CD4-positive, alpha-beta T cell treated with Interleukin-21 for 1 hour (primary cell): ENCODE data around the gene CDH23.
A peak's percentile ranks its signal among the peaks of the same experiment; 100 is the strongest.

ENCODE experiments used
- DNase-seq: peaks from one replicate; pipeline ENCODE4 v3.0.0-alpha.2; 2020

Gene CDH23

DNA sequence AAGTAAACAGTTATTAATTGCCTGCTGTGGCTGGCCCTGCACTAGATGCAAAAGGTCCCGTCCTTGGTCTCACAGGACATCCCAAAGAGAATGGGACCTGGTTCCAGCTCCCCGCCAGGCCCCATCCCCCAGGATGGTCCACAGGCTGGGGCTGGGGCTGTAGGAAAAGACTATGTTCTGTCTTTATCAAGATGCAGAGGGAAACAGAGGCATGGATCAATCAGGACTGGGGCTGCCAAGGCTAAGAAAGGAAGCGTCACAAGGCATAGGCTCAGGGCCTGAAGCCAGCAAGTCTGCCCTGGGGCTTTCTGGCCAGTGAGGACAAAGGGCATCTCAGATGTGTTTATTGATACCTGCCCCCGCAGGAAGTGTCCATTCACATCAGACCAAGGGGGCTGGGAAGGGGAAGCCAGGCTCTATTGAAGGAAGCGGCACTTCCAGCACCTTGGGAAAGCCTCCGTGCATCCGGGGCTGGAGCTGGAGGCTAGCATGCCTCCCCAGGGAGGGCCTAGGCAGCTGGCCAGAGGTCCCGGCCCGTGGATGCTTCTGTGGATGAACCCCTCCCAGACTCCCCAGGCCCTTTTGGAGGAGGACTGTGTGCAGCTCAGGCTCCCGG is 370.8 kb downstream of the CDH23 start:
- DNase-seq, result no peak

DNA sequence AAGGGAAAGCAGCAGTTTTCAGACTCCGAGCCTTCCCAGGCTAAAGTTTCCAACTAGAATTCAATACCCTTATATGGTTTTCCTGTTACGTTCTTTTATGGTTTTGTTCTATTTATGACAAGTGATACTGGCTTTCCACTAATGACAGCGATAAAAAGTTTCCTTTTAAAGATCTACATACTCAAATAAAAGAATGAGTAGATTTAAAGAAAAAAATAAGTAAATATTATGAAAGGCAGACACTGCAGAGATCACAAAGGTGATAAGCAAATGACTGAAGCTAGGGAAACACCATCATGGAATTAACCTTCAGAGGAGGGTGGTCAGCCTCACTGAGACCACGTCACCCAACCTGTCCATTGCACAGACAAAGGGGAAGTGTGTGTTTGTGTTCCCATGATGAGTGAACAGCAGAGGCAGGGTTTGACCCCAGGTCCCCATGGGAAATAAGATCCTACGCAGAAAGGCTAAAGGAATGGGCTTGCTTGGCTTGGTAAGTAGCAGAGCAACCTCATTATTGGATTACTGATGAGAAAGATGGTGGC is 372.6 kb downstream of the CDH23 start:
- peak; percentile 57 for DNase-seq

DNA sequence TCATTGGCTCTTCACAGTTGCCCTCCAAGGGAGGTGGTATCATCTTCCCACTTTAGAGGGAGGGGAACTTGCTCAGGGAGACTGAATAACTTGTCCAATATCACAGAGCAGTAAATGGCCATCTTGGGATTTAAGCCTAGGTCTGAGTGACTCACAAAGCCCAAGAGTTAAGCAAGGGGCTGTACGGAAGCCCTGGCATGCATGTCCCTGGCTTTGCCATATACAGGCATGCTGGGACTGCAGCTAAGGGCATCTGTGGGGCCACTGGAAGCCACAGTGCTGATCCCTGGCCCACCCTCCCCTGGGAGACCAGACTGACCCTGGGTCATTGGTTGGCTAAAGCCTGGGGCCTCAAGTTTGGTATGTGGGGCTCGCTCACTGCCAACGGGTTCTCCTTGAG is 373.5 kb downstream of the CDH23 start:
- DNase-seq, result no peak

DNA sequence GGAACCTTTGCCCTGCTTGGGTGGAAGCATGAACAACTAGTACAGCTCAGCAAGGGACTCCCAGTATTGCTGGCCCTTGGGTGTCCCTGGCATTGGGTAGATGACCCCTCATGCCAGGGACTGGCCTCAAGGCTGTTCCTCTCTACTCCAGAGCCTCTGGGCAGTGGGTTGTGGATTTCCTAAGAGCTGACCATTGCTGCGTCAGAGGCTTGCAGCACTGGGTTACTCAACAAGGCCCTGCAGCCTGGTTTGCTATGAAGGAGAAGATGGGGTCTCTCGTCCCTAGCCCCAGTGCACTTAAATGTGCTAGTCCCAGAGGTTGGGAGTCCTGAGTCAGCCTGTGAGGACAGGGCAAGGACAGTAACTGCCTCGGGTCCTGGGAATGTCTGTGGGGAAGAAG is 374.1 kb downstream of the CDH23 start:
- no peak for DNase-seq

DNA sequence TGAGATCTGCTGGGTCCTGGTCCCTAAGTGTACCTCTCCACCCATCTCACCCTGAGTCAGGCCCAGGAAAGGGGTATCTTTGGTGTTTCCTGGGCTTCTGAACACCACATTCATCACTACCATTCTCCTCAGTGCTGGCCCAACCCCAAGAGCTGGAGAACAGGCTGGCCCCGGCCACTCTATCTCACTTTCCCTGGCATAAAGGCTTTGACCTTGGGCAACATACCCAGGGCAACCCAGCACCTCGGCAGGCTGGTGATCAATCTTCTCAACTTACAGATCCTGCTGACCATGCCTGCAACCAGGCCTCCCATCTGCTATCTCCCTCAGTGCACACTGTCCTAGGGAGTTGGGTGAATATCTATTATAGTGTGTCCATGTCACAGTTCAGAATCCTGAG is 374.5 kb downstream of the CDH23 start:
- no peak for DNase-seq

DNA sequence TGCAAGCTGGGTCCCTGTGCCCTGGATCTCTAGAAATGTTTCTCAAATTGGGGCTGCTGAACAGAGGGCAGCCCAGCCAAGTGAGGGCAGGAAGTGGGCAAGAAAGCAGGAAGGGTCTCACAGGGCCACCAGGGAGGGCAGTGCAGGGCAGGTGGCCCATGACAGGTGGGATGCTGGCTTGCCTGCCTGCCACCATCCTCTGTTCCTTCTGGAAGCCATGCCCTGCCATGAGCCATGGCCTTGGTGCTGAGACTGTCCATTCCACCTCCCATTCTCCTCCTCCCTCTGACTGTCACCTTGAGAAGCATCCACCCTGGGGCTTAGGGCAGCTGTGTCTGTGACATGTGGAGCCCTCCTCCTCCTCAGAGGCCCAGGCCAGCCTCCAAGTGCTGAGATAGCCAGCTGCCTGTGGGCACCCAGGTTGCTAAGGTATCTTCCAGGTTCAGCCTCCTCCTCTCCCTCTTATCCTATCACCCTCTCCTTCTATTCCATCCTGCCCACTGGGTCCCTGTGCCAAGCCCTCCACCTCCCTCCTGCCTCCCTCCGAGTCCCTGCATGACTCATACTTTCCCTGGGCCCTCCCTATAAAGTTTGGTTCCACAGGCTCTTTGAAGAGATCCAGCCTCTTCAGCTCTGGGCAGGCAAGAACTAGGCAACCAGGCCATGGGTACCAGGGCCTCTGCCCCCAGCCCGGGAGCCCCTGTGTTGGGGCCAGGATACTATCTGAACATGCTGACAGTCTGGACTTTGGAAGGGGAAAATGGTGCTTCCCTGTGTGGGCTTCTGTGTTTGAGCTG is 375.3 kb downstream of the CDH23 start:
- DNase-seq, result peak; percentile 42

DNA sequence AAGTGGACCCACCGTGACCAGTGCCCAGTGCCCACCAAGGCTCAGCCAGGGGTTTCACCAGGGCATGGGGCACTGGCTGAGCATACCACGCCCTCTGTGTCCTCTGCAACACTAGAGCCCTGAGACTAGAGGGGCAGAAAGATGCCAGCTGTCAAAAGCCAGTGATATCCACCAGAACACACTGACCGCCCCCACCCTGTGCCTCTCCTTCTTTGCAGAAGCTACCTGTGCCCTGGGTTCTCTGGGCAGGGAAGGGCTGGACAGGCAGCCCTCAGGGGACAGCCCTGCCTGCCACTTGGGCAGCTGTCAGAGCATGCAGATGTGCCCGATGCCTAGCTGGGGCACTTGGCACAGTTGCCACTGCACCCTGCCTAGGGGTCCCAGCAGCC is 376.1 kb downstream of the CDH23 start:
- no peak for DNase-seq

DNA sequence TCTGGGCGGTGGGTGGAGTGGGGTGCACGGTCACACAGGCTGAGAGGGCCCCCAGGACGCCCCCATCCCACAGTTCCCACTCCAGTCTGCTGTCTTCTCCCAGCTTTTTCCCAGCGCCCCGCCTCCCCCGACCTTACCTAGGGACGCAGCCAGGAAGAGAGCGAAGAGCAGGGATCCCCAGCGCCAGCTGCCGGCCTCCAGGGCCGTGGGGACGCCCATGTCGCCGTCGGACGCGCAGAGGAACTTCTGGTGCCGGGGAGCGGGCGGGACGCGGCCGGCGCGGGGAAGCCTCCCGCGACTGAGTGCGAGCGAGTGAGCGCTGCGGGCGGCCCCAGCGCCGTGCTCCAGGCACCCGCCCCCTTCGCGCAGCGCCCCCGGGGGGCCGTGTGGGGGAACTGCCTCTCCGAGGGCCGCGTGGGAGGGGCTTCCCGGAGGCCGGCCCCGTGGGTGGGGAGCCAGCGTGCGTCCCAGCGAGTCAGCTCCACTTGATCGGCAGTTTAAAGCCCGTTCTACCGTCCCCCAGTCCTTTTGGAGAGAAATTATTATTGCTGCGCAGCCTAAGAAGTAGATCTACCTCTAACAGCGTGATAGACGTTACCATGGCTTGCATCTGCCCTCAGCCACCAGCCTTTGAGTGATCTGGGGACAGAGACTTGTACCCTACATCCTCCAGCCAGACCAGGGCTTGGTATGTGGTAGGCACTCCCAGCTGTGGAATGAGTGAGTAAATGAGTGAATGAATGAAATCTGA is 376.7 kb downstream of the CDH23 start, which contains the start of gene VSIR:
TSS of gene VSIR (minus strand) at position 300 of the 751 bp plus-strand sequence. CDS start at position 219, 81 bp downstream.
- DNase-seq, result peak; percentile 95

DNA sequence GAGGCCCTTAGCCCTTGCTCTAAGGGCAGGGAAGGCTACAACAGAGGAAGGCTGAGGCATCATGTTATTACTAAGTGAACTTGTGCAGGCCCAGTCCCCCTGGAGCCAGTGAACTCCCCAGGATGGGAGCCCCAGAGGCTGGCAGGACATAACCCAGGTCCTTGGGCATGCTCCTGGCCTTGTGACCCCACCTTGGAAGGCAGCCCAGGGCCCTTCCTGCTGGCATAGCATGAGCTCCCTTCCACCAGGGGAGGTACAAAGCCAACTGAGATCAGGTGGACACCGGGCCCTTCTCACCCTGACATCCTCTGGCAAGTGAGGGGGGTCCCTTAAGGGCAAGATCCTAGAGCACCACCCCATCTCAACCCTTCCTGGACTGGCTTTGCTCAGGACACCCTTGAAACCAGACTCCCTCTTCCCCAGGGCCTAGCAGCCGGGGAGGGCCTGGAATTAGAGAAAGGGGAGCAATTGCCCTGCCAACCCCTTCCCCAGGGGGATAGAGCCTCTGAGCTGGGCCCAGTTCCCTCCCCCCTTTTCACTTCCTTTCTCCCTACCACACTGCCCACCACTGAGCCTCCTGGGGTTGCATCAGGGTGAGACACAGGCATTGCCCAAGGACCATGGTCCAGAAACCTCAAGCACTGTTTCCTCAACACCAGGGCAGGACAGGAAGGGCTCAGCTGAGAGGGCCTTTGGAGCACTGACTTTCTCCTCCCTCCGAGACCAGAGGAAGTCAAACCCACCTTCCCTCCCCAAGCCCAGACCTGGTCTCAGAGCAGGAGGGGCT is 378.4 kb downstream of the CDH23 start:
- no peak for DNase-seq

DNA sequence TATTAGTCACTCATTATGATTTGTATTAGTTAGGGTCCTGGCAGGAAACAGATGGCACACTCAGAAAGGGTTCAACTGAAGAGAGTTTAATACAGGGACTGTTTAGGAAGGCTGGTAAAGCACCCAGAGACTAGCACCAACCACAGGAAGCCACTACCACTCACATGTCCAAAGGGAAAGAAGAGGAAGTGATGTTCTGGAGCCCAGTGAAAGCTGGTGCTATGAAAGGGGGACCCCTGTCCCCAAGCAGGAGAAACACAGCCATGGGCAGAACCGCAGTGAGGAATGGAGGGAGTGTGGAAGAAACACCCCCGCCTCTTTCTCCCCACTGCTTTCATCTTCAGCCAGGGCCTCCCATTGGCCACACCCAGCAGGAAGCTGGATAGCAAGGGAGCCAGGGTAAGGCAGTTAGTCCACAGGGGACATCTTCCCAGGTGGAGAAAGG is 379.8 kb downstream of the CDH23 start:
- no peak for DNase-seq

DNA sequence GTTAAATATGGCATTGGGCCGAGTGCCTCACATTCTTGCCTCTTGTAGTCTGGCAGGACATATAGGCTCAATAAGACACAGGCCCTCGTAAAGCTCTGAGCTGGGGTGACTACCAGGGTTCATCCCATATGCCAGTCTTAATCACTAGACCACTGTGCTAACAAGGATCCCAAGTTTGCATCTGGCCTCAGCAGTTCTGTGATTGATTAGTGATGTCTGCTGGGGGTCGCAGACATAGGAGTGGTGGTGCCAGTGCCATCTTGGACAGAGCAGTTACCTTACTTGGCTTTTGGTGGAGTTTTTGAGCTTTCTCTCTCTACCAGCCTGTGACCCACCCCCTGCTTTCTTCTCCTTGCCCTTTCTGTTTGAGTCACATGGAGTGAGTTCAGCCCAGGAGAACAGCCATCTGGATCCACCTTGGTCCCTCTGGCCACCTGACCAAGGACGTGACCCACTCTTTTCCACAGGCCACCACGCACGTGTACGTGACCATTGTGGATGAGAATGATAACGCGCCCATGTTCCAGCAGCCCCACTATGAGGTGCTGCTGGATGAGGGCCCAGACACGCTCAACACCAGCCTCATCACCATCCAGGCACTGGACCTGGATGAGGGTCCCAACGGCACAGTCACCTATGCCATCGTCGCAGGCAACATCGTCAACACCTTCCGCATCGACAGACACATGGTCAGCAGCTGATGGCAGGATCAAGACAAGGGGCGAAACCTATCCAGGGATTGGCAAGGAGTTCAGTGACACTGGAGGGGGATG is 380.7 kb downstream of the CDH23 start:
- DNase-seq, result no peak

DNA sequence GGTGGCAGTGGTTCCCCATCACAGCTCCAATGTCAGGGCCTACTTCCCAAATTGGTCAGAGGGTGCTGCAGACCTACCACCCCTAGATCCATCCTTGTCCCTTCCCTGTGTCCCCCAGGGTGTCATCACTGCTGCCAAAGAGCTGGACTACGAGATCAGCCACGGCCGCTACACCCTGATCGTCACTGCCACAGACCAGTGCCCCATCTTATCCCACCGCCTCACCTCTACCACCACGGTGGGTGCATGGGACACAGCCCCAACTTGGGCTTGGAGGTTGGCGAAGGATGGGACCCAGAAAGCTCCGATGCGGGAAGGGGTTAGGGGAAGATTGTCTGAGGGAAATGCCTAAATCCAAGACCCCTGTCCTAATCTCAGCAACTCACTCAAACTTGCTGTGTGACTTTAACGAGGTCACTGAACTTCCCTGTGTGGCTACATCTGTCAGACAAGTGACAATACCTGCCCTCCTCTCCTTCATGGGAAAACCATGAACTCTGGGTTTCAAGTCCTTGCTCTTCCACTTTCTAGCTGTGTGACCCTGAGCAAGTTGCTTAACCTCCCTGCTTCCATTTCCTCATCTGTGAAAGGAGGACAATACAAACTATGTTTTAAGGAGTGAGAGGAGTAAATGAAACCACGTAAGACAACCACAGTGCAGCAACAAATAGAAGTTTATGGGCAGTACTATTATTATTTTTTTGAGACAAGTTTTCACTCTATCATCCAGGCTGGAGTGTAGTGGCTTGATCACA is 381.5 kb downstream of the CDH23 start:
- DNase-seq, result no peak

DNA sequence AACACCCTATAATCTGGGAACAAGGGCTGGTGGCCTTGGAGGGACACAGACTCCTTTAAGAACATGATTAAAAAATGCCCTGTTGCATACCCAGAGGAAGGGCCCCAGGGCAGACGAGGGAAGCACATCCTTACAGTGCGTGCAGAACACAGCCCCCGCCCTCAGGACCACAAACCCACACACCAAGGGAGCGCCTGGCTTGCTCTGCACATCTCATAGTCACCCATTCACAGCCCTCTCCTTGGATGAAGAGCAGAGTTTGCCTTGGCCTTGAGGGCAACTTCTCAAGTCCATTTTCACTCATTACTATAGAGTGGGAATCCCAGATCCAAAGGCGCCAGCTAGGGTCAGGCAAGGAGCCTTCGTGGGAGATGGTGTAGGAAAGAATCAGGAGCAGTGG is 382.9 kb downstream of the CDH23 start:
- no peak for DNase-seq

DNA sequence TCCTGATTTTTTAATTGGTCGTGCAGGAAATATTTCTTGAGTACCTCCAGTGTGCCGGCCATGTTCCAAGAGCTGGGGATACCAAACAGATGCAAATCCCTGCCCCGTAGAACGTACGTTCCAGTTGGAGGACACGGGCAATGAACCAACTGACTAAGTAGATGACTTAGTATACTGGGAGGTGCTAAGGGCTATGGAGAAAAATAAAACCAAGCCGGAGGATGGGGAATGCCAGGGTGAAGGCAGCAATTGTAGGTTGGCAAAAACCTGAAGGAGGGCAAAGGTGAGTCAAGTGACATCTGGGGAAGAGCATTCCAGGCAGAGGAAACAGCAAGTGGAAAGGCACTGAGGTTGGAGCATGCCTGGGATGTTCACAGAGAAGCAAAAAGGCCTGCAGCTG is 383.4 kb downstream of the CDH23 start:
- DNase-seq, result no peak

DNA sequence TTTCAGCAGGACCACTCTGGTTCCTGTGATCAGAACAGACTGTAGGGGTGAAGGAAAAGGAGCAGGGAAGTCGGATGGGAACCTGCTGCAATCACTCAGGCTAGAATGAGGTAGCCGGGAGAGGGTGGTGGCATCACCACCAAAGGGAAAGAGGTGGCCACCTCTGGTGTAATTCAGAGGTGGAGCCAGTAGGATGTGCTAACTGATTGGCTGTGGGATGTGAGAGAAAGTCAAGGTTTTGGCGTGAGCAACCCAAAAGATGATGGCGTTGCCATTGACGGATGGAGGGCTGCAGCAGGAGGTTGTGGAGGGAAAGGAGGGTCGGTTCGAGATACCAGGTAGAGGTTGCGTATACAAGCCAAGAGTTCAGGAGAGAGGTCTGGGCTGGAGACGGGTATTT is 384.0 kb downstream of the CDH23 start:
- no peak for DNase-seq

DNA sequence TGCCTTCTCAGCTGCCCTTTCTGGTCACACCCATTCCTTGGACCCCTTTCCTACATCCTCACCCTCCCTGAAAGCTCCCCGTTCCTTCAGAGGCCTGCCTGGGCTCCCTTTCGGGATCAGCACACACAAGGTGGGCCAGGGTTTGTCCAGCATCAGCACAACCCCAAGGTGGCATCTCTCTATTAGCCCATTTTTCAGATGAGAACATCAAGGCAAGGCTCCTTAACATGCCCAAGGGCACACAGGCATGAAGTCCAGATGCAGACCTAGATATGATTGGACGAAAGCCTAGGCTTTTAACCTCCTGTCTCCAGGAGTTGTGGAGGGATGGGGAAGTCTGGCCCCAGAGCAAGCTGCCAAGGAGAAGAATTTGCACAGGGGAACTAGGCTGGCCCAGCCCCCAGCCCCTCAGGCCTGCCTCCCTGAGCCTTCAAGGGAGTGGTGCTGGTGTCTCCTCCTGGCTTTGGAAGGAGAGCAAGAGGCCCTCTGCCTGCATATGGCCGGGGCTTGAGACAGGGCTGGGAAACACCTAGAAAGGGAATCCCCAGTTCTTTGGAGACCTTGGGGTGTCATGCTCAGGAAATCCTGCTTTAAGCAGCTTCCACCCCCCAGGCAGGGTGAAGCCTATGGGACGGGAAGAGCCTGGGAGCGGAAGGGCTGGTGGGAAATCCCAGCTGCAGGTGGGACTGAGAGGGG is 385.6 kb downstream of the CDH23 start:
- no peak for DNase-seq

DNA sequence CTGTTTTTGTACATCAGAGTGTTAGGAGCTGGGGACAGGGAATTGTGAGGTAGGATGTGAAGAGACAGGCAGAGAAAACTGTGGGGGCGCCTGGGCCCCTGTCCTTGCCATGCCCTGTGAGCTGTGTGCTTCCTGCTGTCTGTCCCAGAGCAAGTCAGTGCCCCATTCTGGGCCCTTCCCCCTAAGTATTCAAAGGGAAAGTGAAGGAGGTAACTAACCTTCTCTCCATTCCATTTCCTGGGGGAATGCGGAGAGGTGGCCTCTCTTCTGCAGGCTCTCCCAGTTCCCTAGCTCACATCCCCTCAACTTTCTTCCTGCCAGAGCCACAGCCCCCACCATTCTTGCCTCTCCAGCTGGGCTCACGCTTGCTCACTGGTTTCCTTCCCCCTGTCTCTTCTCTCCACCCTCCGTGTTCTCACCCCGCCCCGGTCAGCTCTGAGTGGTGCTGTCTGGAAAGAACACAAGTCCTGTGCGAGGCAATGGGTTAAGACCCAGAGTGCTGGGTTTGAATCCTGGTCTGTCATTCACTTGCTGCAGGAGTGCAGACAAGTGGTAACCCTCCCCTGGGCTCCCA is 386.3 kb downstream of the CDH23 start:
- DNase-seq, result no peak

DNA sequence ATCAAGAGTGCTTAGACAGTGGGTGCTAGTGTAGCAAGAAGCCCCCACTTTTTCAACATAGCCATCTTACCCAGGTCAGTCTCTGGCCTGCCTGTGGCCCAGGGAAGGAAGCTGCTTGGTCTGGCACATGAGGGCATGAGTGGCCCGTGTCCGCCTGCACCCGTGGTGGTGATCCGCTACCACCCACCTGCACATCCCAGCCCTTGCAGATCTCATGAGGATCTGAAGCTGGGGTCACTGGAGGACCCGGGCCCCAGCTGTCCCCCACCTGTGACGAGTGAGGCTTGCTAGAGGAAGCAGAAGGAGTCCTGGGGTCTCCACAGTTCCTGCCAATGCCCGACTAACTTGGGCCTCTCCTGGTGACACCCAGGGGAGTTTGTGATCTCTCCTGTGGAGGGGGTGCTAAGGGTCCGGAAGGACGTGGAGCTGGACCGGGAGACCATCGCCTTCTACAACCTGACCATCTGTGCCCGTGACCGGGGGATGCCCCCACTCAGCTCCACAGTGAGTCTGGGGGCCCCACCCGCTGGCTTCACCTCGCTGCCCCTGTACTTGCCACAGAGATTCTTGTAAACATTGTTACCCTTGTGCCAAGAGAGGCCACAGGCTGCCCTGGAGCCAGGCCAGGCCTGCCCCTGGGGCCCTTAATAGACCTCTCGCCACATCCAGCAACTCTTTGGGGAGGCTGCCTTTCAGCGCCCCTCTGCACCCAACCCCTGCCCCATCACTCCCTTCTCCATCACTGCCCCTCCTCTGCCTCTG is 387.4 kb downstream of the CDH23 start:
- DNase-seq, result no peak

DNA sequence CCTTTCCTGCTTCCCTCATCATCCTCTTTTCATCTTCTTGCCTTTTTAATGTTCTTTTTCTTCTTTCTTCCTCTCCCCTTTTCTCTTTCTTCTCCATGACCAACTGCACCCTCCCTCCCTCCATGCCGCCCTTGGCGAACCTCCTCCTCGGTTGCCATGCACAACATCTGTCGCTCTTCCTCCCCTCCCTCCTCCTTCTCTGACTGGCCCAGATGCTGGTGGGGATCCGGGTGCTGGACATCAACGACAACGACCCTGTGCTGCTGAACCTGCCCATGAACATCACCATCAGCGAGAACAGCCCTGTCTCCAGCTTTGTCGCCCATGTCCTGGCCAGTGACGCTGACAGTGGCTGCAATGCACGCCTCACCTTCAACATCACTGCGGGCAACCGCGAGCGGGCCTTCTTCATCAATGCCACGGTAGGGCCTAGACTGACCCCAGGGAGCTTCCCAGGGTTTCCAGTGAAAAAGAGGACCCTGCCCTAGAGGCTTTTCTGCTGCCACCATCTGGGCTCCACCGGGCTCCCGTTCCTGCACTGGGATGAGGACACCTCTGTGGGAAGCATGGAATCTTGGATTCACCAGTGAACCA is 388.1 kb downstream of the CDH23 start:
- DNase-seq, result no peak
